GM12878 (cell line): Measurements from ENCODE around the gene PPP1R18. TPM values are rescaled to one million over a fixed set of nuclear protein-coding genes. Genes with fewer than 3 reads are reported as not detected.
"Not testable (repeated sequence)": the region's sequence is repeated elsewhere in the genome, so short reads cannot be mapped to it uniquely, and the experiment has no call there.

ENCODE experiments used
- ATAC-seq: fragments of 200-7000 bp; cut with Tn5 transposase; 3 replicates; pipeline ENCODE4 v1.9.1; 2020; ENCODE audit warnings: mild to moderate bottlenecking, moderate library complexity
- BruUV-seq: library from RNA; stranded (reverse); fragments of 400-500 nt; replicated peaks from 2 replicates; lab custom pipeline; 2021; lab: Mats Ljungman, UMichigan
- CTCF ChIA-PET: fragments of 300-600 bp; sonication (Branson Sonifier 250); formaldehyde crosslinking; extraction: SDS; loops from one replicate; lab custom pipeline; 2021; ENCODE audit warnings: inconsistent platforms; lab: Yijun Ruan, JAX
- POLR2A ChIA-PET: fragments of 350-600 bp; formaldehyde crosslinking; extraction: SDS; loops from one replicate; lab custom pipeline; 2021; ENCODE audit warnings: inconsistent platforms; lab: Charles Lee
- RAD21 ChIA-PET: fragments of 300-600 bp; sonication (Branson Sonifier 250); formaldehyde crosslinking; loops from one replicate; lab custom pipeline; 2023; ENCODE audit warnings: antibody characterized with exemption; ENCODE audit not compliant: unreplicated experiment; lab: Charles Lee
- SMC1A ChIA-PET: fragments of 300-600 bp; sonication (Branson Sonifier 250); formaldehyde crosslinking; loops from one replicate; lab custom pipeline; 2023; ENCODE audit not compliant: unreplicated experiment, uncharacterized antibody; lab: Charles Lee
- DNase-seq: peaks from one replicate; pipeline ENCODE4 v3.0.0-alpha.2; 2011; ENCODE audit warnings: low read depth, low spot score
- FAIRE-seq: peaks from 3 replicates; lab custom pipeline; 2011; peaks lifted over from hg19 to GRCh38; lab: Jason Lieb, UNC
- H2AFZ ChIP-seq: 2 replicates; pipeline ENCODE4 v1.6.0; 2011; ENCODE audit warnings: low read depth, low read length, control low read depth; ENCODE audit not compliant: control insufficient read depth
- H3K27ac ChIP-seq: 2 replicates; pipeline ENCODE4 v1.5.1; 2011; ENCODE audit warnings: control low read depth; ENCODE audit not compliant: control insufficient read depth, insufficient read depth
- H3K27me3 ChIP-seq, 2 experiments: replicated peaks in 1 of 2; 2 replicates each; pipeline versions ENCODE4 v1.6.0 to v1.6.1; 2011; ENCODE audit warnings: low read length in 1 of 2; ENCODE audit not compliant: control insufficient read depth in 2 of 2, insufficient read depth in 2 of 2
- H3K36me3 ChIP-seq, 2 experiments: 2 replicates each; pipeline ENCODE4 v1.5.1; 2011; ENCODE audit warnings: low read length in 1 of 2; ENCODE audit not compliant: control insufficient read depth in 2 of 2, insufficient read depth in 2 of 2
- H3K4me1 ChIP-seq: 2 replicates; pipeline ENCODE4 v1.6.1; 2011; ENCODE audit warnings: mild to moderate bottlenecking, low read length, moderate library complexity, mixed read lengths; ENCODE audit not compliant: control insufficient read depth, insufficient read depth
- H3K4me2 ChIP-seq: 2 replicates; pipeline ENCODE4 v1.6.0; 2011; ENCODE audit warnings: control low read depth; ENCODE audit not compliant: control insufficient read depth, insufficient read depth
- H3K4me3 ChIP-seq: fragments of 200-600 bp; sonication (generic); 2 replicates; pipeline ENCODE4 v1.5.1; 2016
- H3K79me2 ChIP-seq: 2 replicates; pipeline ENCODE4 v1.6.0; 2011; ENCODE audit warnings: low read length; ENCODE audit not compliant: control insufficient read depth, insufficient read depth
- H3K9ac ChIP-seq: 2 replicates; pipeline ENCODE4 v1.8.0; 2011; ENCODE audit warnings: low read length, control low read depth, mixed read lengths; ENCODE audit not compliant: control insufficient read depth, insufficient read depth
- H3K9me3 ChIP-seq: replicated peaks from 3 replicates; pipeline ENCODE4 v1.5.1; 2011; ENCODE audit warnings: mild to moderate bottlenecking, low read length; ENCODE audit not compliant: control insufficient read depth, insufficient read depth
- H4K20me1 ChIP-seq: 2 replicates; pipeline ENCODE4 v1.6.0; 2011; ENCODE audit not compliant: control insufficient read depth, insufficient read depth
- POLR2A ChIP-seq: IDR thresholded peaks from 2 replicates; pipeline ENCODE4 v1.6.1; 2011; ENCODE audit warnings: low read depth, mild to moderate bottlenecking, low read length
- POLR2AphosphoS5 ChIP-seq: IDR thresholded peaks from 2 replicates; pipeline ENCODE4 v1.6.1; 2011; ENCODE audit warnings: mild to moderate bottlenecking, low read length, inconsistent platforms
- WGBS: methylation state at CpG from one replicate; pipeline ENCODE4 v1.1.6; 2016; ENCODE audit warnings: low lambda C conversion rate; ENCODE audit not compliant: insufficient replicate concordance, insufficient coverage; ENCODE audit errors: missing lambda C conversion rate; 5-methylcytosine and 5-hydroxymethylcytosine counted together
- in situ Hi-C: fragments of 300-500 bp; cut with MboI; formaldehyde crosslinking; loops from 9 replicates; pipeline ENCODE4 v1.14.3; 2018; ENCODE audit warnings: mixed read lengths
- intact Hi-C: fragments of 100-400 bp; cut with micrococcal nuclease; formaldehyde crosslinking; loops from one replicate; pipeline ENCODE4 v1.14.2; 2022; ENCODE audit not compliant: unreplicated experiment
- polyA plus RNA-seq, 11 experiments: library from polyadenylated mRNA; depleted of rRNA in 4 of 11; unstranded in 6 of 11; stranded (reverse) in 5 of 11; fragments of >200 nt; fragmentation: Nextera tagmentation in 4 of 11; fragmentation: Illumina TruSeq in 1 of 11; extraction: Ambion mirVana in 4 of 11; extraction: Trizol in 1 of 11; gene quantifications; 1 replicate in 1 of 11; 2 replicates in 10 of 11; pipeline versions ENCODE4 v1.2.1 to v1.2.3, GENCODE V29; 2011 to 2016; ENCODE audit warnings: inconsistent platforms in 2 of 11, missing spikeins in 2 of 11, low read depth in 1 of 11
- total RNA-seq, 4 experiments: library from RNA; depleted of rRNA in 3 of 4; stranded (reverse); fragments of >200 nt in 3 of 4; fragmentation: Illumina TruSeq in 1 of 4; extraction: Trizol in 1 of 4; gene quantifications; 2 replicates each; pipeline versions ENCODE4 v1.2.1 to v1.2.3, GENCODE V29; 2013 to 2021
- TF ChIP-seq, protein P1 (sequence below), 3 experiments: IDR thresholded peaks in 2 of 3; conservative IDR thresholded peaks in 1 of 3; 2 replicates each; pipeline ENCODE4 v1.5.1; 2011; ENCODE audit warnings: low read depth in 3 of 3, low read length in 3 of 3, mild to moderate bottlenecking in 3 of 3, control low read depth in 2 of 3, moderate library complexity in 2 of 3, inconsistent platforms in 1 of 3, mixed read lengths in 1 of 3; ENCODE audit not compliant: control insufficient read depth in 2 of 3, insufficient read depth in 1 of 3; ENCODE audit errors: extremely low read depth in 1 of 3

Gene PPP1R18
- total and polyA plus RNA-seq, 10 of the 15 experiments (the other 5 are each of a cell fraction or from before 2014, with no cell fraction given) = 21.0 to 119 (median 52.6) TPM

DNA sequence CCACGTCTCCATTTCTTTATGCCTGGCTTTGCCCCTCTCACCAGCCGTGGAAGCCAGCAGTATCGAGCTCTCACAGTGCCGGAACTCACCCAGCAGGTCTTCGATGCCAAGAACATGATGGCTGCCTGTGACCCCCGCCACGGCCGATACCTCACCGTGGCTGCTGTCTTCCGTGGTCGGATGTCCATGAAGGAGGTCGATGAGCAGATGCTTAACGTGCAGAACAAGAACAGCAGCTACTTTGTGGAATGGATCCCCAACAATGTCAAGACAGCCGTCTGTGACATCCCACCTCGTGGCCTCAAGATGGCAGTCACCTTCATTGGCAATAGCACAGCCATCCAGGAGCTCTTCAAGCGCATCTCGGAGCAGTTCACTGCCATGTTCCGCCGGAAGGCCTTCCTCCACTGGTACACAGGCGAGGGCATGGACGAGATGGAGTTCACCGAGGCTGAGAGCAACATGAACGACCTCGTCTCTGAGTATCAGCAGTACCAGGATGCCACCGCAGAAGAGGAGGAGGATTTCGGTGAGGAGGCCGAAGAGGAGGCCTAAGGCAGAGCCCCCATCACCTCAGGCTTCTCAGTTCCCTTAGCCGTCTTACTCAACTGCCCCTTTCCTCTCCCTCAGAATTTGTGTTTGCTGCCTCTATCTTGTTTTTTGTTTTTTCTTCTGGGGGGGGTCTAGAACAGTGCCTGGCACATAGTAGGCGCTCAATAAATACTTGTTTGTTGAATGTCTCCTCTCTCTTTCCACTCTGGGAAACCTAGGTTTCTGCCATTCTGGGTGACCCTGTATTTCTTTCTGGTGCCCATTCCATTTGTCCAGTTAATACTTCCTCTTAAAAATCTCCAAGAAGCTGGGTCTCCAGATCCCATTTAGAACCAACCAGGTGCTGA lies 37.6 kb upstream of the PPP1R18 start:
- H3K9me3 ChIP-seq, H3K27me3 ChIP-seq, intact Hi-C loops, DNase-seq, H2AFZ ChIP-seq, H4K20me1 ChIP-seq, ATAC-seq, H3K9ac ChIP-seq, H3K27ac ChIP-seq, in situ Hi-C loops, FAIRE-seq: not testable (repeated sequence)
- Histone ChIP-seq H3K36me3 (peaks cover 21 to 24% of the 10 kb centered on the region in 2 experiments), H3K79me2 (peaks cover 62% of the 10 kb centered on the region), H3K4me2 (peak overlapping the region; percentile 81), H3K4me1 (peaks cover 12% of the 10 kb centered on the region), H3K4me3 (peak overlapping the region; percentile 88; the same call in 1 of the 2 replicates)
- 38% methylated on average over 29 of the region's 29 CpGs for WGBS
- ChIA-PET RAD21 (interaction anchor here (0.9 to 11.2 kb wide), 8 partner anchors 8 to 190 kb away, joined by 3 to 209 read pairs (median 10); partner anchors contain the start of genes DHX16 and VARS2), POLR2A (interaction anchor here (0.6 to 11.6 kb wide), 5 partner anchors 34 to 109 kb away, joined by 4 to 200 read pairs (median 5); partner anchors contain the start of gene NRM), CTCF (interaction anchor here (0.6 to 22.7 kb wide), 16 partner anchors 7 to 240 kb away, joined by 3 to 487 read pairs (median 8); partner anchors contain the start of genes DHX16, NRM and VARS2), SMC1A (interaction anchor here (0.6 to 17.7 kb wide), 13 partner anchors 8 to 363 kb away, joined by 3 to 265 read pairs (median 4); partner anchors contain the start of gene DHX16)
- BruUV-seq = TSS peak; percentile 65
- TF ChIP-seq POLR2AphosphoS5 = peak; percentile 28; the same call in 1 of the 2 replicates
- 0 out of 2 replicates have a peak, but pooled peaks have one; percentile 5 for TF ChIP-seq POLR2A
- TF ChIP-seq, protein P1, sequence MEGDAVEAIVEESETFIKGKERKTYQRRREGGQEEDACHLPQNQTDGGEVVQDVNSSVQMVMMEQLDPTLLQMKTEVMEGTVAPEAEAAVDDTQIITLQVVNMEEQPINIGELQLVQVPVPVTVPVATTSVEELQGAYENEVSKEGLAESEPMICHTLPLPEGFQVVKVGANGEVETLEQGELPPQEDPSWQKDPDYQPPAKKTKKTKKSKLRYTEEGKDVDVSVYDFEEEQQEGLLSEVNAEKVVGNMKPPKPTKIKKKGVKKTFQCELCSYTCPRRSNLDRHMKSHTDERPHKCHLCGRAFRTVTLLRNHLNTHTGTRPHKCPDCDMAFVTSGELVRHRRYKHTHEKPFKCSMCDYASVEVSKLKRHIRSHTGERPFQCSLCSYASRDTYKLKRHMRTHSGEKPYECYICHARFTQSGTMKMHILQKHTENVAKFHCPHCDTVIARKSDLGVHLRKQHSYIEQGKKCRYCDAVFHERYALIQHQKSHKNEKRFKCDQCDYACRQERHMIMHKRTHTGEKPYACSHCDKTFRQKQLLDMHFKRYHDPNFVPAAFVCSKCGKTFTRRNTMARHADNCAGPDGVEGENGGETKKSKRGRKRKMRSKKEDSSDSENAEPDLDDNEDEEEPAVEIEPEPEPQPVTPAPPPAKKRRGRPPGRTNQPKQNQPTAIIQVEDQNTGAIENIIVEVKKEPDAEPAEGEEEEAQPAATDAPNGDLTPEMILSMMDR (IDR thresholded peaks at IDR 0.05 in 2 of 3, conservative IDR thresholded peaks at IDR 0.05 in 1 of 3; ENCODE audit: control insufficient read depth in 2 of 3, extremely low read depth in 1 of 3, insufficient read depth in 1 of 3, low read depth in 3 of 3, low read length in 3 of 3) = 0 out of 6 replicates have a peak, but pooled peaks of 1 of the 3 experiments have one; percentile 2
